ENCODE measurements around the gene MERTK. TPM values are rescaled to one million over a fixed set of nuclear protein-coding genes. Genes with fewer than 3 reads are reported as not detected.

MERTK gene
- total RNA-seq, 1 experiment from 2014 or later = 2.5 TPM

- no peaks in the 10 kb centered on the region for H3K27me3 ChIP-seq (ENCODE audit: low read length)
- no peak for DNase-seq
- no peak overlapping the region for H3K4me2 ChIP-seq (ENCODE audit: low read length)
- H3K9me3 ChIP-seq (ENCODE audit: low read length) = no peaks in the 10 kb centered on the region
- BruUV-seq (replicated peaks) = no TSS peak
- no peak overlapping the region for H3K4me3 ChIP-seq (ENCODE audit: low read length)
- POLR2A ChIA-PET (ENCODE audit: unreplicated experiment) = no interaction called here
- ATAC-seq = no peak
- CTCF ChIA-PET = no interaction called here
- H3F3A ChIP-seq (ENCODE audit: low read length, unreplicated experiment) = no peaks in the 10 kb centered on the region
- no peaks in the 10 kb centered on the region for H3K36me3 ChIP-seq (ENCODE audit: low read depth, low read length)
- H2AFZ ChIP-seq (ENCODE audit: low read length) = no peak overlapping the region
- no peaks in the 10 kb centered on the region for H4K20me1 ChIP-seq (ENCODE audit: low read length)
- H3K4me1 ChIP-seq (ENCODE audit: insufficient read depth, low read length) = peaks cover 24% of the 10 kb centered on the region
- no peak overlapping the region for H3K9ac ChIP-seq (ENCODE audit: low read length)
- H3K27ac ChIP-seq (ENCODE audit: low read length) = no peak overlapping the region
- TF ChIP-seq EZH2phosphoT487 (IDR thresholded peaks at IDR 0.05; ENCODE audit: borderline replicate concordance, low read length) (no peak), EZH2 (IDR thresholded peaks at IDR 0.05; ENCODE audit: low read length, unreplicated experiment) (no peak), CTCF (conservative IDR thresholded peaks at IDR 0.05; ENCODE audit: low read depth, low read length) (no peak)
- no peaks in the 10 kb centered on the region for H3K79me2 ChIP-seq (ENCODE audit: low read length)
- intact Hi-C loops (cut with micrococcal nuclease) = no loop called here
- no peaks in the 10 kb centered on the region for H3K9me2 ChIP-seq (replicated peaks; ENCODE audit: low read length)
These were observed 105.8 kb downstream of the MERTK start for GRCh38 chr2:112004253-112004645.

- Histone ChIP-seq H3K36me3 (ENCODE audit: low read depth, low read length) (no peaks in the 10 kb centered on the region), H3K4me3 (ENCODE audit: low read length) (no peak overlapping the region), H3K4me1 (ENCODE audit: insufficient read depth, low read length) (peaks cover 26% of the 10 kb centered on the region), H3K79me2 (ENCODE audit: low read length) (no peaks in the 10 kb centered on the region), H3K9ac (ENCODE audit: low read length) (no peak overlapping the region), H4K20me1 (ENCODE audit: low read length) (no peaks in the 10 kb centered on the region), H2AFZ (ENCODE audit: low read length) (no peak overlapping the region), H3K9me3 (ENCODE audit: low read length) (no peaks in the 10 kb centered on the region), H3F3A (ENCODE audit: low read length, unreplicated experiment) (no peaks in the 10 kb centered on the region), H3K27ac (ENCODE audit: low read length) (no peak overlapping the region), H3K9me2 (replicated peaks; ENCODE audit: low read length) (no peaks in the 10 kb centered on the region), H3K4me2 (ENCODE audit: low read length) (no peak overlapping the region), H3K27me3 (ENCODE audit: low read length) (no peaks in the 10 kb centered on the region)
- no peak for DNase-seq
- intact Hi-C loops (cut with micrococcal nuclease) = no loop called here
- ChIA-PET CTCF (no interaction called here), POLR2A (ENCODE audit: unreplicated experiment) (no interaction called here)
- TF ChIP-seq EZH2phosphoT487 (IDR thresholded peaks at IDR 0.05; ENCODE audit: borderline replicate concordance, low read length) = no peak
- TF ChIP-seq EZH2 (IDR thresholded peaks at IDR 0.05; ENCODE audit: low read length, unreplicated experiment) = no peak
- no peak for TF ChIP-seq CTCF (conservative IDR thresholded peaks at IDR 0.05; ENCODE audit: low read depth, low read length)
- BruUV-seq (replicated peaks) = no TSS peak
- no peak for ATAC-seq
These were observed 107.1 kb downstream of the MERTK start for GRCh38 chr2:112005406-112006075.

GRCh38 chr2:112006076-112006410 lies 107.6 kb downstream of the MERTK start:
- H3K27me3 ChIP-seq (ENCODE audit: low read length) = no peaks in the 10 kb centered on the region
- H4K20me1 ChIP-seq (ENCODE audit: low read length) = no peaks in the 10 kb centered on the region
- no peak overlapping the region for H2AFZ ChIP-seq (ENCODE audit: low read length)
- no peaks in the 10 kb centered on the region for H3K79me2 ChIP-seq (ENCODE audit: low read length)
- no peaks in the 10 kb centered on the region for H3K36me3 ChIP-seq (ENCODE audit: low read depth, low read length)
- ChIA-PET POLR2A (ENCODE audit: unreplicated experiment) (no interaction called here), CTCF (no interaction called here)
- DNase-seq = peak; percentile 82
- peaks cover 31% of the 10 kb centered on the region for H3K4me1 ChIP-seq (ENCODE audit: insufficient read depth, low read length)
- no peaks in the 10 kb centered on the region for H3F3A ChIP-seq (ENCODE audit: low read length, unreplicated experiment)
- H3K27ac ChIP-seq (ENCODE audit: low read length) = peak overlapping the region; percentile 38; the same call in 1 of the 2 replicates
- no peak overlapping the region for H3K9ac ChIP-seq (ENCODE audit: low read length)
- no peaks in the 10 kb centered on the region for H3K9me2 ChIP-seq (replicated peaks; ENCODE audit: low read length)
- ATAC-seq = peak; percentile 91
- TF ChIP-seq CTCF (conservative IDR thresholded peaks at IDR 0.05; ENCODE audit: low read depth, low read length) = no peak
- no peak for TF ChIP-seq EZH2phosphoT487 (IDR thresholded peaks at IDR 0.05; ENCODE audit: borderline replicate concordance, low read length)
- no peak for TF ChIP-seq EZH2 (IDR thresholded peaks at IDR 0.05; ENCODE audit: low read length, unreplicated experiment)
- peak overlapping the region; percentile 63 for H3K4me2 ChIP-seq (ENCODE audit: low read length)
- no peaks in the 10 kb centered on the region for H3K9me3 ChIP-seq (ENCODE audit: low read length)
- H3K4me3 ChIP-seq (ENCODE audit: low read length) = no peak overlapping the region
- intact Hi-C loops (cut with micrococcal nuclease) = no loop called here
- no TSS peak for BruUV-seq (replicated peaks)
